Measurements from ENCODE around the gene MYO18B.

- TF ChIP-seq CEBPB (IDR thresholded peaks at IDR 0.05): no peak
- no peak for TF ChIP-seq YY1 (IDR thresholded peaks at IDR 0.05; ENCODE audit: low read depth)
- no peak for TF ChIP-seq RAD21 (IDR thresholded peaks at IDR 0.05; ENCODE audit: low read depth)
- TF ChIP-seq TCF12 (IDR thresholded peaks at IDR 0.05; ENCODE audit: low read depth): no peak
- no peak for TF ChIP-seq EGR1 (IDR thresholded peaks at IDR 0.05)
- TF ChIP-seq EP300 (IDR thresholded peaks at IDR 0.05; ENCODE audit: borderline replicate concordance): no peak
- TF ChIP-seq TEAD4 (IDR thresholded peaks at IDR 0.05): no peak
- TF ChIP-seq MAX (IDR thresholded peaks at IDR 0.05): no peak
- no peak for TF ChIP-seq REST (IDR thresholded peaks at IDR 0.05; ENCODE audit: low read depth)
- no peak for TF ChIP-seq TAF1 (IDR thresholded peaks at IDR 0.05; ENCODE audit: low read depth)
These were observed 49.6 kb downstream of the MYO18B start for GRCh38 chr22:25791556-25791955.
